ENCODE results near the gene UTP14C.
"Not testable (repeated sequence)": the region's sequence is repeated elsewhere in the genome, so short reads cannot be mapped to it uniquely, and the experiment has no call there.

Gene UTP14C

GRCh38 chr13:52004511-52005170, 19.9 kb upstream of the UTP14C start:
- DNase-seq: no peak

DNA sequence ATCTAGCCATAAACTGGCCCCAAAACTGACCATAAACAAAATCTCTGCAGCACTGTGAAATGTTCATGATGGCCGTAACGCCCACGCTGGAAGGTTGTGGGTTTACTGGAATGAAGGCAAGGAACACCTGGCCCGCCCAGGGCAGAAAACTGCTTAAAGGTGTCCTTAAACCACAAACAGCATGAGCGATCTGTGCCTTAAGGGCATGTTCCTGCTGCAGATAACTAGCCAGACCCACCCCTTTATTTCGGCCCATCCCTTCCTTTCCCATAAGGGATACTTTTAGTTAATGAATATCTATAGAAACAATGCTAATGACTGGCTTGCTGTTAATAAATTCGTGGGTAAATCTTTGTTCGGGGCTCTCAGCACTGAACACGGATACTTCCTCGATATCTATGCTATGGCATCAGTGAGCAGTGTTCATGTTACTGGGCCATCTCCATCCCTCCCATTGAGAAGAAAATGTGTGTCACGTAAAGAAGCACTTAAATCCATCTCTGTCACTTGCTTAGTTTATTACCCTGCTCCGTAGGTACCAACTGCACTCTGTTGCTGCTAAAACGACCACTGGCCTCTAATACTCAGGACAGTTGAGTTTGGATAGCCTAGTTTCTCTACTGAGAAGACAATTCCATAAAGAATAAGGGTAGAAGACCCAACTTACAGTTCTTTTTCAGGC, 18.5 kb upstream of the UTP14C start:
- no peak for DNase-seq

- DNase-seq: no peak
Observed at GRCh38 chr13:52006523-52007245, 17.8 kb upstream of the UTP14C start.

GRCh38 chr13:52009946-52010345, 14.5 kb upstream of the UTP14C start:
- DNase-seq: no peak

DNA sequence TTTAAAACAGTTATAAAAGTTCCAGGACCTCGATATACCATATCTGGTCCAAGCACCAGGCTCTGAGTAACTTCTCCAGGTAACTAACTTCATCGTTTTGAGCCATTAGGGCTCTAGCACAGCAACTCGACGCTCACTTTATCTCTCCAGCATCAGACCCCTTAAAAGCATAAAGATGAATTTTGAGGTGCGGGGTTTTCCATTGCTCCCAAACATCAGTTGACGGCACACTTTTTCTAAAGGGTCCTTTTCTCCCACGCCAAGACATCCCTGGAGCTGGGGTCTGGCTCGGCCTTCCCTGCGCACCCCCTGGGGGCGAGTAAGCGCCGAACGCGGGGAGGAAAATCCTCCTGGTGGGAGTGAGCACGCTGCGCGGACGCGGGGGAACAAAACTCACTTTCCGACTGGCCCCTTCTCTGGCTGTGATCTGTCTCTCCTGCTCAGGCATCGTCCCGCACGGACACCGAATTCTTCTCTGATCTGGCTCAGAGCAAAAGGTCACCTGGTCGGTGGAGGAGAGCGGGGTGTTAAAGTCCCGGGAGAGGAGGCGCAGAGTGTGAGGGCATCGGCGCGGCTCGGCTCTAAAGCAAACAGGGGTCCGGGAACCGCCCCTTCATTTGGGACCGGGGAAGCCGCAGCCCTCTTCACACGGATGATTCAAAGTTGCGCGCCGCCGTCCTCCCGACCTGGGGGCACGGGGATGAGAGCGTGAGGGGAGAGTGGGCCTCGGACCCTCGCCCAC, 13.4 kb upstream of the UTP14C start, which contains the start of gene ATP7B:
Gene ATP7B, minus strand, starts transcription at position 561 of the 742 bp plus-strand sequence. Its CDS starts 113 bp downstream, at position 448.
- peak; percentile 31 for DNase-seq

- peak; percentile 100 for DNase-seq
Observed at GRCh38 chr13:52011632-52012511, 12.6 kb upstream of the UTP14C start, which contains the start of gene ALG11. Gene ALG11 (plus strand): TSS chr13:52012398. CDS start chr13:52012419, 21 bp downstream.

GRCh38 chr13:52012512-52012836, 12.0 kb upstream of the UTP14C start:
- DNase-seq: no peak

DNA sequence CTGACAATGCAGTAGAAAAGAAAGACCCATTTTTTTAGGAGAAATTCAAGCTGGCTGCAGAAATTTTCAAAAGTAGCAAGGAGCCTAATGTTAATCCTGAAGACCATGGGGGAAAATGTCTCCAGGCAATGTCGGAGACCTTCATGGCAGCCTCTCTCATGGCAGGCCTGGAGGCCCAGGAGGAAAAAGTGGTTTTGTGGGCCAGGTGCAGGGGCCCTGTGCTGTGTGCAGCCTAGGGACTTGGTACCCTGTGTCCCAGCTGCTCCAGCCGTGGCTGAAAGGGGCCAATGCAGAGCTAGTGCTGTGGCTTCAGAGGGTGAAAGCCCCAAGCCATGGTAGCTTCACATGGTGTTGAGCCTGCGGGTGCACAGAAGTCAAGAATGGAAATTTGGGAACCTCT, 8.2 kb upstream of the UTP14C start:
- no peak for DNase-seq

DNA sequence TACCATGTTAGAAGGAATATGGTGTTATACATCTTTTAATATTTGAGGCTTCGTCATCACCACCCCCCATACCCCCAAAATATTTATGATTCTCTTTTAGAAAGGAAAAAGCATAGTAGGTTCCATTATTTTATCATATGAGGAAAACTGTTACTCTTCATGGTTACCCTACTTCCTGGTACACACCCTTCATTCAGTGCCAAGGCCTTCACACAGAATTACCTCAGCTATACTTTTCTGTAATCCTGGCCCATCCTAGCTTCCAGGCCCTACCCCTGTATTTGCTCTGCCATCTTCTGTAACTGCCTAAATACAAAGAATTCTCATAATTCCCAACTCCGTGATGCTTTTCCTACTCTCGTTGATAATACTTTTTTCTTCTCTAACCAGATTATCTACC, 4.3 kb upstream of the UTP14C start:
- no peak for DNase-seq

- no peak for DNase-seq
Observed at GRCh38 chr13:52022356-52022755, 2.1 kb upstream of the UTP14C start.

GRCh38 chr13:52025475-52026245, 1.2 kb downstream of the UTP14C start:
- no peak for DNase-seq

DNA sequence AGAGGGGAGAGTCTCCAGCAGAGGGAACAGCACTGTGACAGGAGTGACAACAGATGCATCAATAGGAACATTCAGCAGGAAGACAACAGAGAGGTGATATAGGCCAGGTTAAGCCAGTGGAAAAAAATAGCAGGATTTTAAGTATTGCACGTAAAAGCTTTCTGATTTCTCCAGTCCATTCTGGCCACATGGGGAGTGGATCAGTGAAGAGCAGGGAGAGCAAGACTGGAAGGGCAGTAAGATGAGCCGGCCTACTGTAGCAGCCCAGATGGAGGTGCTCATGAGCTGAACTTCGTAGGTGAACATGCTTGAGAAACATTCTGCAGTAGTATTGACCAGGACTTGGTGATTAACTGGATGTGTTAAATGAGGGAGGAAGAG, 1.7 kb downstream of the UTP14C start:
- DNase-seq: no peak

DNA sequence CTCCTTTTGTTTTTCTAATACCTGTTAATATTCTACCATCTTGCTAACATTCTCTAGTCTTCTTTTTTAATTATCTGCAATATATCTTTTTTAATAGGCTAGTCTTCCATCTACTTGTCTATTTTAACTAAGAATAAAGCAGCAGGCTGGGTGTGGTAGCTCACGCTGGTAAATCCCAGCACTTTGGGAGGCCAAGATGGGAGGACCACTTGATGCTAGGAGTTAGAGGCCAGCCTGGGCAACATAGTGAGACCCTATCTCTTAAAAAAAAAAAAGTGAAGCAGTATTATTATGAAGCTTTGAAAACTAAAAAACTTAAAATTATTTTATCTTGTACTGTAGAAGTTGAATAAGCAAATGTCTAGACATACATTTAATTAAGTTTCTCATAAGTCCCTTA, 3.3 kb downstream of the UTP14C start:
- DNase-seq: no peak

DNA sequence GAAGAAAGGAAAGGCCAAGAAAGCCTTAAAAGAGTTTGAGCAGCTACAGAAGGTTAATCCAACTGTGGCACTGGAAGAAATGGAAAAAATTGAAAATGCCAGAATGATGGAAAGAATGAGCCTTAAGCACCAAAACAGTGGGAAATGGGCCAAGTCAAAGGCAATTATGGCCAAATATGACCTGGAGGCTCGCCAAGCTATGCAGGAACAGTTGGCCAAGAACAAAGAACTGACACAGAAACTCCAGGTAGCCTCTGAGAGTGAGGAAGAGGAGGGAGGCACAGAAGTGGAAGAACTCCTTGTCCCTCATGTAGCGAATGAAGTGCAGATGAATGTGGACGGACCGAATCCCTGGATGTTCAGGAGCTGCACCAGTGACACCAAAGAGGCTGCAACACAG, 5.1 kb downstream of the UTP14C start:
- DNase-seq: no peak

- DNase-seq: not testable (repeated sequence)
Observed at GRCh38 chr13:52030401-52030800, 5.9 kb downstream of the UTP14C start.

DNA sequence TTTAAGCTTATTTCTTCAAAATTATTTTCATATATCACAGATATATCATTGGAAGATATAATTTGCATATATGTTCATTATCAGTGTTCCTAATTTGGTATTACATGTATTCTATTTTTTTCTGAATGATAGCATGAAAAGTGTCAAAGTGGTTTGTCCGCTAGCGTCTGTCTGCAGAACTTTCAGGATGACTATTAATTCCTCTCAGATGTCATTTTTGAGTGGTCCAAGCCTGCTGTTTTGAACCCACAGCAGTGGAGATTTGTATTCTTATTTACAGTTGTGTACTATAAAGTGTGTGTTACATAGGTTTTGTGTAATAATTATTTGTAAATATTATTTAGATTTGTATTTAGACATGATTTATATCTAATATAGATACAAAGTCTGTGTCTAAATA, 8.5 kb downstream of the UTP14C start:
- DNase-seq: no peak

- DNase-seq: no peak
Observed at GRCh38 chr13:52034616-52035226, 10.2 kb downstream of the UTP14C start.

GRCh38 chr13:52036037-52036436, 11.5 kb downstream of the UTP14C start:
- no peak for DNase-seq

DNA sequence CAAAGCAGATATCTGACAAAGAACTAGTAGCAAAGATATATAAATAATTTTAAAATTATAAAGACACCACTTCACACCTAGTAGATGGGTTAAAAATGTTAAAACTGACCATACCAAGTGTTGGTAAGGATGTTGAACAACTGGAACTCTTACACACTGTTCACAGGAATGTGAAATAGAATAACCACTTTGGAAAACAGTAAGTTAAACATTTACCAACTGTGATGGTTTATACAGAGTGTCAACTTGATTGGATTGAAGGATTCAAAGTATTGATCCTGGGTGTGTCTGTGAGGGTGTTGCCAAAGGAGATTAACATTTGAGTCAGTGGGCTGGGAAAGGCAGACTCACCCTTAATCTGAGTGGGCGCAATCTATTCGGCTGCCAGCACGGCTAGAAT, 19.2 kb downstream of the UTP14C start:
- DNase-seq: no peak

DNA sequence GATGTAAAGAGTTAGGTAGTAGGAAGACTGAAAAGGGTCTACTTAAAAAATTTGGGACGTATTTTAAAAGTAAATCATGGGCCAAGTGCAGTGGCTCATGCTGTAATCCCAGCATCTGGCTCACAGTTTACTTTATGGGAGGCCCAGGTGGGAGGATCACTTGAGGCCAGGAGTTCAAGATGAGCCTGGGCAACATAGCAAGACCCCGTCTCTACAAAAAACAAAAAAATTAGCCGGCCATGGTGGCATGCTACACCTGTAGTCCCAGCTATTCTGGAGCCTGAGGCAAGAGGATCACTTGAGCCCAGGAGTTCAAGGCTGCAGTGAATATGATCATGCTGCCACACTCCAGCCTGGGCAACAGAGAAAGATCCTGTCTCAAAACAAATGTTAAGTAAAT, 23.0 kb downstream of the UTP14C start:
- DNase-seq: no peak

- DNase-seq: no peak
Observed at GRCh38 chr13:52048516-52048915, 24.0 kb downstream of the UTP14C start.

Measured in stimulated activated CD4-positive, alpha-beta T cell treated with anti-CD3 and anti-CD28 coated beads, Interleukin-15, amount 100 ng/mL, for 24 hours (primary cell).